Neuronal stem cell (in vitro differentiated cells): ENCODE measurements around the gene DLG5. TPM values are rescaled to one million over a fixed set of nuclear protein-coding genes. Genes with fewer than 3 reads are reported as not detected.
A peak's percentile ranks its signal among the peaks of the same experiment; 100 is the strongest.

Source experiments
- DNase-seq: peaks from one replicate; pipeline ENCODE4 v3.0.0-alpha.2; 2013; ENCODE audit warnings: low spot score
- H2AFZ ChIP-seq: one replicate; pipeline ENCODE4 v1.6.1; 2013; ENCODE audit warnings: mild to moderate bottlenecking, low read length, inconsistent platforms
- H2AK5ac ChIP-seq: 2 replicates; pipeline ENCODE4 v1.6.1; 2013; ENCODE audit warnings: low read depth, mild to moderate bottlenecking, inconsistent platforms, low read length, moderate library complexity, mixed read lengths
- H2BK120ac ChIP-seq: 2 replicates; pipeline ENCODE4 v1.6.1; 2013; ENCODE audit warnings: low read depth, mild to moderate bottlenecking, inconsistent platforms, low read length, moderate library complexity, mixed read lengths
- H2BK12ac ChIP-seq: one replicate; pipeline ENCODE4 v1.6.1; 2013; ENCODE audit warnings: low read length, inconsistent platforms
- H2BK15ac ChIP-seq: 2 replicates; pipeline ENCODE4 v1.6.1; 2013; ENCODE audit warnings: mild to moderate bottlenecking, low read length, inconsistent platforms, mixed read lengths
- H2BK5ac ChIP-seq: one replicate; pipeline ENCODE4 v1.6.1; 2013; ENCODE audit warnings: inconsistent platforms, mild to moderate bottlenecking, low read length, moderate library complexity
- H3K14ac ChIP-seq: one replicate; pipeline ENCODE4 v1.6.1; 2013; ENCODE audit warnings: low read length, inconsistent platforms
- H3K18ac ChIP-seq: 2 replicates; pipeline ENCODE4 v1.6.1; 2013; ENCODE audit warnings: low read length, inconsistent platforms
- H3K23ac ChIP-seq: 2 replicates; pipeline ENCODE4 v1.6.1; 2013; ENCODE audit warnings: low read depth, mild to moderate bottlenecking, mixed read lengths, low read length, inconsistent platforms; ENCODE audit not compliant: poor library complexity
- H3K27ac ChIP-seq: replicated peaks from 3 replicates; pipeline ENCODE4 v1.5.1; 2013; ENCODE audit warnings: low read length, inconsistent platforms
- H3K27me3 ChIP-seq, 3 experiments: 2 replicates each; pipeline ENCODE4 v1.6.1; 2013; ENCODE audit warnings: low read length in 3 of 3, mild to moderate bottlenecking in 2 of 3, inconsistent platforms in 1 of 3, low read depth in 1 of 3, mixed read lengths in 1 of 3, moderate library complexity in 1 of 3; ENCODE audit not compliant: control insufficient read depth in 3 of 3, insufficient read depth in 3 of 3
- H3K36me3 ChIP-seq, 2 donors: replicated peaks in 1 of 2; 2 replicates each; pipeline ENCODE4 v1.6.1; 2013; ENCODE audit warnings: low read length in 2 of 2; ENCODE audit not compliant: control insufficient read depth in 2 of 2, insufficient read depth in 2 of 2
- H3K4ac ChIP-seq: 2 replicates; pipeline ENCODE4 v1.6.1; 2013; ENCODE audit warnings: inconsistent platforms, mild to moderate bottlenecking, low read length, moderate library complexity
- H3K4me1 ChIP-seq, 2 donors: 1 replicate in 1 of 2; 2 replicates in 1 of 2; pipeline ENCODE4 v1.6.1; 2013; ENCODE audit warnings: low read length in 2 of 2, low read depth in 1 of 2; ENCODE audit not compliant: control insufficient read depth in 2 of 2, insufficient read depth in 1 of 2
- H3K4me2 ChIP-seq: one replicate; pipeline ENCODE4 v1.6.1; 2013; ENCODE audit warnings: mild to moderate bottlenecking, low read length, inconsistent platforms; ENCODE audit not compliant: insufficient read depth, poor library complexity, severe bottlenecking
- H3K4me3 ChIP-seq, 2 donors: 2 replicates each; pipeline ENCODE4 v1.5.1; 2013; ENCODE audit warnings: low read length in 2 of 2, mild to moderate bottlenecking in 2 of 2, inconsistent platforms in 1 of 2, moderate library complexity in 1 of 2
- H3K79me1 ChIP-seq: one replicate; pipeline ENCODE4 v1.6.1; 2013; ENCODE audit warnings: low read depth, mild to moderate bottlenecking, inconsistent platforms, low read length, moderate library complexity
- H3K9ac ChIP-seq: one replicate; pipeline ENCODE4 v1.6.1; 2013; ENCODE audit warnings: mild to moderate bottlenecking, low read depth, low read length, inconsistent platforms; ENCODE audit not compliant: poor library complexity
- H3K9me3 ChIP-seq, 2 donors: replicated peaks in 1 of 2; 2 replicates each; pipeline versions ENCODE3 to v1.6.1; 2013; ENCODE audit warnings: low read length in 2 of 2, mild to moderate bottlenecking in 2 of 2, inconsistent platforms in 1 of 2, low read depth in 1 of 2, mixed read lengths in 1 of 2, moderate library complexity in 1 of 2; ENCODE audit not compliant: control insufficient read depth in 2 of 2, insufficient read depth in 1 of 2
- H4K8ac ChIP-seq: one replicate; pipeline ENCODE4 v1.6.1; 2013; ENCODE audit warnings: low read depth, mild to moderate bottlenecking, inconsistent platforms, low read length, moderate library complexity
- H4K91ac ChIP-seq: one replicate; pipeline ENCODE4 v1.6.1; 2013; ENCODE audit warnings: low read length, low read depth, mild to moderate bottlenecking, inconsistent platforms; ENCODE audit not compliant: poor library complexity
- WGBS, 2 donors: extraction: QIAGEN DNeasy Blood & Tissue Kit; methylation state at CpG; one replicate each; pipeline ENCODE4 v1.1.7; 2013; ENCODE audit warnings: missing lambda C conversion rate in 2 of 2, mixed read lengths in 1 of 2; ENCODE audit not compliant: insufficient read length in 2 of 2, insufficient replicate concordance in 1 of 2; ENCODE audit errors: extremely low coverage in 2 of 2; 5-methylcytosine and 5-hydroxymethylcytosine counted together
- polyA plus RNA-seq, 2 experiments: library from polyadenylated mRNA; stranded (reverse); fragments of 200-250 nt; gene quantifications; one replicate each; pipeline ENCODE4 v1.2.3, GENCODE V29; 2013

Gene DLG5, protein sequence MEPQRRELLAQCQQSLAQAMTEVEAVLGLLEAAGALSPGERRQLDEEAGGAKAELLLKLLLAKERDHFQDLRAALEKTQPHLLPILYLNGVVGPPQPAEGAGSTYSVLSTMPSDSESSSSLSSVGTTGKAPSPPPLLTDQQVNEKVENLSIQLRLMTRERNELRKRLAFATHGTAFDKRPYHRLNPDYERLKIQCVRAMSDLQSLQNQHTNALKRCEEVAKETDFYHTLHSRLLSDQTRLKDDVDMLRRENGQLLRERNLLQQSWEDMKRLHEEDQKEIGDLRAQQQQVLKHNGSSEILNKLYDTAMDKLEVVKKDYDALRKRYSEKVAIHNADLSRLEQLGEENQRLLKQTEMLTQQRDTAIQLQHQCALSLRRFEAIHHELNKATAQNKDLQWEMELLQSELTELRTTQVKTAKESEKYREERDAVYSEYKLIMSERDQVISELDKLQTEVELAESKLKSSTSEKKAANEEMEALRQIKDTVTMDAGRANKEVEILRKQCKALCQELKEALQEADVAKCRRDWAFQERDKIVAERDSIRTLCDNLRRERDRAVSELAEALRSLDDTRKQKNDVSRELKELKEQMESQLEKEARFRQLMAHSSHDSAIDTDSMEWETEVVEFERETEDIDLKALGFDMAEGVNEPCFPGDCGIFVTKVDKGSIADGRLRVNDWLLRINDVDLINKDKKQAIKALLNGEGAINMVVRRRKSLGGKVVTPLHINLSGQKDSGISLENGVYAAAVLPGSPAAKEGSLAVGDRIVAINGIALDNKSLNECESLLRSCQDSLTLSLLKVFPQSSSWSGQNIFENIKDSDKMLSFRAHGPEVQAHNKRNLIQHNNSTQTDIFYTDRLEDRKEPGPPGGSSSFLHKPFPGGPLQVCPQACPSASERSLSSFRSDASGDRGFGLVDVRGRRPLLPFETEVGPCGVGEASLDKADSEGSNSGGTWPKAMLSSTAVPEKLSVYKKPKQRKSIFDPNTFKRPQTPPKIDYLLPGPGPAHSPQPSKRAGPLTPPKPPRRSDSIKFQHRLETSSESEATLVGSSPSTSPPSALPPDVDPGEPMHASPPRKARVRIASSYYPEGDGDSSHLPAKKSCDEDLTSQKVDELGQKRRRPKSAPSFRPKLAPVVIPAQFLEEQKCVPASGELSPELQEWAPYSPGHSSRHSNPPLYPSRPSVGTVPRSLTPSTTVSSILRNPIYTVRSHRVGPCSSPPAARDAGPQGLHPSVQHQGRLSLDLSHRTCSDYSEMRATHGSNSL (N-terminal part only)
- polyA plus RNA-seq (2013, experiment 1 of 2) = 35.6 TPM
- polyA plus RNA-seq (2013, experiment 2 of 2) = 35.2 TPM

DNA sequence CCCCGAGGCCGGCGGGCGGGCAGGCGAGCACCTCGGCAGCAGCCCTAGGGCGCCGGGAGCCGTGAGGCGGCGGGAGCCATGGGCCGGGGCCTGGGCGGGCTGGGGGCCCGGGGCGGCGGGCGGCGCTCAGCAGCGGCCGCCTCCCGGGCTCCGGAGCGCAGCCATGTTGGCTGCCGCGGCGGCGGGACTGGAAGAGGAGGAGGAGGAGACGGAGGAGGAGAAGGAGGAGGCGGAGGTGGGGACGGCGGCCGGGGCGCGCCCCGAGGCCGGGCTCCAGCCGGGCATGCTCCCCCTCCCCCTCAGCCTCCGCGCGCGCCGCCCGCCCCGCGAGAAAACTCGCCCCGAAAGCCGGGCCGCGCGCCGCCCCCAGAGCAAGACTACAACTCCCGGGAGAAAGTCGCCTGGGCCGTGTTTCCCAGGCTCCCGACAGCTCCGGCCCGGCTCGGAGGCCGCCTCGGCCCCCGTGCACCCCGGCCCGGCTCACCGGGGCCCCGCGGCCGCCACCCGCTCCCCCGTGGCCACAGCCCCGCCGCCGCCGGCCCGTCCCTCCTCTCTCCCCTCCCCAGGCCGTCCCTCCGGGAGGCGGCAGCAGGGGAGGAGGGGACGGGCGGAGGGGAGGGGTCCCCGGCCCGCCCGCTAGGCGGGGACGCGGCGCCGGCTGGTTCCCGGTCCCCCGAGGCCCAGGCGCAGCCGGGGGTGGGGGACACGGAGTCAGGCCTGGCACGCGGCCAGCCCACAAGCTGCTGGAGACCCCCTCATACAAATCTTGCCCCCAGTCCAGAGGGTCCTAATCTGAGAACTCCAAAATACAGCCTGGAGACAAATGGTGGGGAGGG, at the start of gene DLG5:
Gene DLG5 (minus strand): TSS at position 190 of the 836 bp plus-strand sequence. CDS start 235 bp downstream, outside the sequence.
- H3K4me1 ChIP-seq = peaks cover 11 to 15% of the 10 kb centered on the region in 2 donors
- H3K9ac ChIP-seq = peak within 1 kb of the TSS; percentile 100
- peak within 1 kb of the TSS; percentile 74 for H3K4me2 ChIP-seq
- H3K23ac ChIP-seq = peak within 1 kb of the TSS; percentile 96
- H2AFZ ChIP-seq = peak within 1 kb of the TSS; percentile 91
- peaks cover 0 to 9% of the 10 kb centered on the region in 2 donors for H3K36me3 ChIP-seq
- peak within 1 kb of the TSS; percentile 40 for H2BK120ac ChIP-seq
- H3K27me3 ChIP-seq = peaks cover 0 to 7% (median 0%) of the 10 kb centered on the region in 3 experiments
- H2BK5ac ChIP-seq = peak within 1 kb of the TSS; percentile 94
- H3K9me3 ChIP-seq = no peaks in the 10 kb centered on the region
- peak within 1 kb of the TSS; percentile 69 for H4K91ac ChIP-seq
- peak; percentile 55 for DNase-seq
- H2AK5ac ChIP-seq = peak within 1 kb of the TSS; percentile 99
- peak within 1 kb of the TSS; percentile 90 for H3K14ac ChIP-seq
- H4K8ac ChIP-seq = peak within 1 kb of the TSS; percentile 48
- whole genome bisulfite sequencing, 2 donors = no CpG with 5 or more reads among the region's 95 CpGs
- H3K18ac ChIP-seq = peak within 1 kb of the TSS; percentile 99
- H3K27ac ChIP-seq = peak within 1 kb of the TSS; percentile 37
- H3K4ac ChIP-seq = peak within 1 kb of the TSS; percentile 84
- H3K4me3 ChIP-seq = peak within 1 kb of the TSS; percentile 96 to 99
- peak within 1 kb of the TSS; percentile 89 for H2BK12ac ChIP-seq
- peak within 1 kb of the TSS; percentile 90 for H2BK15ac ChIP-seq
- peaks cover 11% of the 10 kb centered on the region for H3K79me1 ChIP-seq

DNA sequence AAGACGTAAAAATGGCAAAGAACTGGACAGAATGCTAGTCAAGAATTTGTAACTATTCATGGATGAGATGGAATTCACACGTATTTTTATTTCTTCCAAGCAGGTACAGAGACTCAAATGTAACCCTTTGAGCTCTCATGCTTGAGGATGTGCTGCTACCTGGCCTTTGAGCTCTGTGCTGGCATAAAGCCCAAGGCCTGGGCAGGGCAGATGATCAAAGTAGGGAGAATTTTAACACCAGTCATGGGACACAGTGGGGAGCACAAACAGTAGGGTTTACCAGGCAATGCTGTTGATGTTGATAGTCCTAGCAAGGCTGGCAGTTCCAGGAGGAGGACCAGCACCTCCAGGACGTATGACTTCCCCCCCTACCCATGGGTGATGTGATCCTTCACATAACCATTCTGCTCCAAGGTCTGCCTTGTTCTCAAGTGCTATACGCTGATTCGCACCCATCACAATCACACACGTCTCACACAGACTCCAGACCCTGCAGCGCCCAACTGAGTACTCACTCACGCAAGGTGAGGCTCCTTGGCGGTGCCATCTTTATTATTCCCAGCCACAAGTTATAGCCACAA, 48.6 kb upstream of the DLG5 start:
- H2BK5ac ChIP-seq = no peak overlapping the region
- peak overlapping the region; percentile 26 for H3K9ac ChIP-seq
- peaks cover 28 to 47% of the 10 kb centered on the region in 2 donors for H3K36me3 ChIP-seq
- no peak overlapping the region for H3K4ac ChIP-seq
- H3K79me1 ChIP-seq = no peaks in the 10 kb centered on the region
- DNase-seq = no peak
- no peak overlapping the region for H3K23ac ChIP-seq
- no peak overlapping the region for H3K14ac ChIP-seq
- no peak overlapping the region for H4K8ac ChIP-seq
- H3K4me2 ChIP-seq = no peak overlapping the region
- no peak overlapping the region for H4K91ac ChIP-seq
- no peak overlapping the region for H2BK120ac ChIP-seq
- H2BK12ac ChIP-seq = no peak overlapping the region
- no peak overlapping the region for H3K27ac ChIP-seq
- H3K4me3 ChIP-seq = peak overlapping the region in 1 of 2 donors; percentile 13
- H3K4me1 ChIP-seq = peaks cover 5 to 7% of the 10 kb centered on the region in 2 donors
- no peak overlapping the region for H2AFZ ChIP-seq
- H2AK5ac ChIP-seq = peak overlapping the region; percentile 27
- H2BK15ac ChIP-seq = no peak overlapping the region
- peaks cover 0 to 2% of the 10 kb centered on the region in 2 donors for H3K9me3 ChIP-seq
- H3K27me3 ChIP-seq = no peaks in the 10 kb centered on the region
- no peak overlapping the region for H3K18ac ChIP-seq
- WGBS, 2 donors = no CpG with 5 or more reads among the region's 9 CpGs

DNA sequence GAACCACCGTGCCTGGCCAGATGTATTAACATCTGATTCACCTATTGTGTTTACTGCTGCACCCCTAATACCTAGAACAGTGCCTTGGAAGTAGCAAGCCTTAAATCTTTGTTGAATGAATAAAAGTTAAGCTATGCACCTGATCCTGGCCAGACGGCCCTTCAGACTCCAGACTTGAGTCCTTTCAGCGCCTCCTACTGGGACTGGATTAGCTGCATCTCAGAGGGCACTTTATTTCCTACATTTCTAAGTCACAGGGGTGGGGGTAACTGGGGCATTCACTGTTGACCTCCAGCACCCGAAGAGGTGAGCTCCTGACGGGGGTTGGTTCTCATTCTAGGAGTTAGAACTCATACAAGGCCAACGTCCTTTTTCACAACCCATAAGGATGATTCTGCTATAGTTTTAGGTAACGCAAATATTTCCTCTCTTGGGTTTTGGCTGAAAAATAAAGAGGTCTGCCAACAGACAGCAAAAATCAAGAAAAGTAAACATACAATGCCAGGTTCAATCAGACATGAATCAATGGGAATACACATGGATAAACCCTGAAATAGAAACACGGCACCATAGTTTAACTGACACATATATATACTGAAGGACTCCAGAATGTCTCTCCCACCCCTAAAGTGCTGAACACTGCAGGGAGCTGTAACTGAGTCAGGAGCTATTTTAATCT, 48.0 kb upstream of the DLG5 start:
- no peak overlapping the region for H3K14ac ChIP-seq
- H3K27me3 ChIP-seq = no peaks in the 10 kb centered on the region
- no peak overlapping the region for H3K9ac ChIP-seq
- H2AFZ ChIP-seq = no peak overlapping the region
- no peak overlapping the region for H3K27ac ChIP-seq
- no peak overlapping the region for H2BK15ac ChIP-seq
- H2BK120ac ChIP-seq = no peak overlapping the region
- H2BK12ac ChIP-seq = no peak overlapping the region
- H3K4me3 ChIP-seq = no peak overlapping the region
- no peak overlapping the region for H2BK5ac ChIP-seq
- no CpG with 5 or more reads among the region's 8 CpGs for WGBS, 2 donors
- H3K4me2 ChIP-seq = no peak overlapping the region
- no peaks in the 10 kb centered on the region for H3K79me1 ChIP-seq
- H4K8ac ChIP-seq = no peak overlapping the region
- H3K18ac ChIP-seq = no peak overlapping the region
- H2AK5ac ChIP-seq = no peak overlapping the region
- H3K9me3 ChIP-seq = peaks cover 0 to 2% of the 10 kb centered on the region in 2 donors
- H3K23ac ChIP-seq = no peak overlapping the region
- no peak overlapping the region for H3K4ac ChIP-seq
- H3K4me1 ChIP-seq = peaks cover 5 to 7% of the 10 kb centered on the region in 2 donors
- peak; percentile 27 for DNase-seq
- no peak overlapping the region for H4K91ac ChIP-seq
- peaks cover 22 to 41% of the 10 kb centered on the region in 2 donors for H3K36me3 ChIP-seq
